ENCODE data around the gene USP3. TPM values are rescaled to one million over a fixed set of nuclear protein-coding genes. Genes with fewer than 3 reads are reported as not detected.

The USP3 gene
- total and polyA plus RNA-seq, 9 of the 15 experiments (the other 6 are each of a cell fraction or from before 2014, with no cell fraction given) = 17.3 to 54.3 (median 34.8) TPM

GRCh38 chr15:63554337-63554927, 50.0 kb downstream of the USP3 start:
- no peaks in the 10 kb centered on the region for H3K27me3 ChIP-seq (ENCODE audit: control insufficient read depth in 2 of 2, insufficient read depth in 2 of 2, low read length in 2 of 2)
- no peak overlapping the region for H2AFZ ChIP-seq (ENCODE audit: low read depth, low read length)
- ATAC-seq (no peak), FAIRE-seq (no peak), DNase-seq (ENCODE audit: extremely low read depth in 1 of 4, low spot score in 3 of 4) (no peak)
- ChIA-PET CTCF (ENCODE audit: low intra/inter-chr PET ratio) (no interaction called here), POLR2A (interaction anchor here (0.9 kb wide), 1 partner anchor 18 kb away, joined by 3 read pairs; no protein-coding TSS in a partner anchor)
- no peaks in the 10 kb centered on the region for H3K9me1 ChIP-seq (ENCODE audit: control insufficient read depth, insufficient read depth, low read length)
- in situ Hi-C loops (cut with MboI) (no loop called here), intact Hi-C loops (cut with micrococcal nuclease) (no loop called here)
- H4K20me1 ChIP-seq (replicated peaks; ENCODE audit: control insufficient read depth, insufficient read depth, low read length) = no peaks in the 10 kb centered on the region
- peaks cover 42% of the 10 kb centered on the region; the same call in 2 of the 3 replicates for H3K36me3 ChIP-seq (ENCODE audit: control insufficient read depth, insufficient read depth, low read length)
- no TSS peak for BruUV-seq (replicated peaks)
- H3K4me1 ChIP-seq (replicated peaks in 1 of 2; ENCODE audit: control insufficient read depth in 2 of 2, insufficient read depth in 2 of 2, low read length in 2 of 2) = no peaks in the 10 kb centered on the region
- no peak overlapping the region for H3K27ac ChIP-seq (ENCODE audit: extremely low read depth, low read depth, low read length)
- WGBS (ENCODE audit: insufficient coverage, low coverage, missing lambda C conversion rate) = 93% methylated on average over 2 of the region's 2 CpGs
- no peak overlapping the region for H3K4me2 ChIP-seq (ENCODE audit: insufficient read depth, low read length)
- TF ChIP-seq ZNF316 (IDR thresholded peaks at IDR 0.05) (0 out of 2 replicates have a peak, but pooled peaks have one; percentile 10), PTTG1 (tag; IDR thresholded peaks at IDR 0.05; ENCODE audit: low read depth) (no peak)
- H3K9me3 ChIP-seq (replicated peaks; ENCODE audit: control insufficient read depth, insufficient read depth, low read depth, low read length) = no peaks in the 10 kb centered on the region
- no peak overlapping the region for H3K9ac ChIP-seq (ENCODE audit: insufficient read depth in 1 of 2, low read depth in 2 of 2, low read length in 2 of 2)
- no peak overlapping the region for H3K4me3 ChIP-seq
- H3K79me2 ChIP-seq (ENCODE audit: control insufficient read depth, insufficient read depth, low read length) = peaks cover 6% of the 10 kb centered on the region; the same call in 1 of the 3 replicates

DNA sequence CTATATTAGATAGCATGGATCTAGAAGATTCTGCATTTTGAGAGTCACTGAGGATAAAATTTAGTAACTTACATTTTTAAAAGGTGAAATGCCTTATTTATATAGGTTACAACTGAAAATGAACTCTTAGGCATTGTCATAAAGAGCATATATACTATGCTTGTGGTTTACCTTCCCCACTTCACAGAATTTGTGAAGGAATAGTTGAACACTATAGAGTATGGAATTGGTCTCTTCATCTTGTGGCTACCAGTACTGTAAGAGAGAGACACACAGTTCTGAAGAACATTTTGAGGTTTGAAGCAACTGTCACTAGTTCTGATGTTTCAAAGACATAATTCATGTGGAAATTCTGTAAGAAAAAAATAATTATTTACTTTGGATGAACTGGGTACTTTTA, 51.1 kb downstream of the USP3 start:
- H3K27me3 ChIP-seq (ENCODE audit: control insufficient read depth in 2 of 2, insufficient read depth in 2 of 2, low read length in 2 of 2) = no peaks in the 10 kb centered on the region
- no TSS peak for BruUV-seq (replicated peaks)
- DNase-seq (ENCODE audit: extremely low read depth in 1 of 4, low spot score in 3 of 4) (no peak), ATAC-seq (no peak), FAIRE-seq (no peak)
- H2AFZ ChIP-seq (ENCODE audit: low read depth, low read length) = no peak overlapping the region
- no peaks in the 10 kb centered on the region for H3K4me1 ChIP-seq (replicated peaks in 1 of 2; ENCODE audit: control insufficient read depth in 2 of 2, insufficient read depth in 2 of 2, low read length in 2 of 2)
- CTCF ChIA-PET (ENCODE audit: low intra/inter-chr PET ratio) = no interaction called here
- TF ChIP-seq, protein P1, sequence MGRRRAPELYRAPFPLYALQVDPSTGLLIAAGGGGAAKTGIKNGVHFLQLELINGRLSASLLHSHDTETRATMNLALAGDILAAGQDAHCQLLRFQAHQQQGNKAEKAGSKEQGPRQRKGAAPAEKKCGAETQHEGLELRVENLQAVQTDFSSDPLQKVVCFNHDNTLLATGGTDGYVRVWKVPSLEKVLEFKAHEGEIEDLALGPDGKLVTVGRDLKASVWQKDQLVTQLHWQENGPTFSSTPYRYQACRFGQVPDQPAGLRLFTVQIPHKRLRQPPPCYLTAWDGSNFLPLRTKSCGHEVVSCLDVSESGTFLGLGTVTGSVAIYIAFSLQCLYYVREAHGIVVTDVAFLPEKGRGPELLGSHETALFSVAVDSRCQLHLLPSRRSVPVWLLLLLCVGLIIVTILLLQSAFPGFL (CRISPR knock-in tag; IDR thresholded peaks at IDR 0.05) = no peak
- no peak for TF ChIP-seq ZNF174 (CRISPR knock-in tag; IDR thresholded peaks at IDR 0.05)
- no peak for TF ChIP-seq ILF3 (IDR thresholded peaks at IDR 0.05; ENCODE audit: borderline replicate concordance)
- TF ChIP-seq RBM15 (IDR thresholded peaks at IDR 0.05; ENCODE audit: insufficient read depth, low read length) = no peak
- no peak for TF ChIP-seq ZNF23 (CRISPR knock-in tag; IDR thresholded peaks at IDR 0.05)
- TF ChIP-seq HNRNPUL1 (IDR thresholded peaks at IDR 0.05; ENCODE audit: low read length) = no peak
- no peak for TF ChIP-seq BRD9 (IDR thresholded peaks at IDR 0.05; ENCODE audit: low read depth, partially characterized antibody)
- TF ChIP-seq ZBTB8A (IDR thresholded peaks at IDR 0.05; ENCODE audit: partially characterized antibody) = no peak
- TF ChIP-seq TSC22D4 (tag; IDR thresholded peaks at IDR 0.05) = no peak
- TF ChIP-seq FOXO4 (CRISPR knock-in tag; IDR thresholded peaks at IDR 0.05) = no peak
- TF ChIP-seq ZNF165 (CRISPR knock-in tag; IDR thresholded peaks at IDR 0.05; ENCODE audit: borderline replicate concordance) = no peak
- in situ Hi-C loops (cut with MboI) = no loop called here
- no peaks in the 10 kb centered on the region for H3K9me3 ChIP-seq (replicated peaks; ENCODE audit: control insufficient read depth, insufficient read depth, low read depth, low read length)
- POLR2A ChIA-PET = no interaction called here
- H3K27ac ChIP-seq (ENCODE audit: extremely low read depth, low read depth, low read length) = no peak overlapping the region
- H3K36me3 ChIP-seq (ENCODE audit: control insufficient read depth, insufficient read depth, low read length) = peaks cover 50% of the 10 kb centered on the region; the same call in 2 of the 3 replicates
- no peaks in the 10 kb centered on the region for H4K20me1 ChIP-seq (replicated peaks; ENCODE audit: control insufficient read depth, insufficient read depth, low read length)
- peaks cover 5% of the 10 kb centered on the region; the same call in 1 of the 3 replicates for H3K79me2 ChIP-seq (ENCODE audit: control insufficient read depth, insufficient read depth, low read length)
- intact Hi-C loops (cut with micrococcal nuclease) = loop anchor here (5.0 kb wide), 1 partner anchor 48 kb away; no protein-coding TSS in a partner anchor
- H3K4me2 ChIP-seq (ENCODE audit: insufficient read depth, low read length) = no peak overlapping the region
- no peaks in the 10 kb centered on the region for H3K9me1 ChIP-seq (ENCODE audit: control insufficient read depth, insufficient read depth, low read length)
- no peak overlapping the region for H3K9ac ChIP-seq (ENCODE audit: insufficient read depth in 1 of 2, low read depth in 2 of 2, low read length in 2 of 2)
- no peak overlapping the region for H3K4me3 ChIP-seq

Measured in K562 (cell line).